Activated CD4-positive, alpha-beta T cell treated with anti-CD3 and anti-CD28 coated beads, Interleukin-2, amount 50 U/mL, for 4 hours (primary cell): ENCODE measurements around the gene TSPAN4.

ENCODE experiments used
- DNase-seq, 2 experiments: peaks; one replicate each; pipeline ENCODE4 v3.0.0-alpha.2; 2020

Gene TSPAN4

GRCh38 chr11:913043-913442 lies 70.4 kb downstream of the TSPAN4 start:
- no peak for DNase-seq

GRCh38 chr11:914204-914603 lies 71.6 kb downstream of the TSPAN4 start:
- DNase-seq = no peak

GRCh38 chr11:914747-915501 lies 72.3 kb downstream of the TSPAN4 start:
- DNase-seq = no peak
